COLO668 (cell line): Measurements from ENCODE around the gene AKR1C4.
"Not testable (repeated sequence)": the region's sequence is repeated elsewhere in the genome, so short reads cannot be mapped to it uniquely, and the experiment has no call there.

Source experiments
- DNase-seq: peaks from one replicate; lab custom pipeline; 2025; ENCODE audit not compliant: unreplicated experiment; lab: John Stamatoyannopoulos, UW

The AKR1C4 gene

GRCh38 chr10:5199398-5199797 is 2.8 kb downstream of the AKR1C4 start:
- DNase-seq = no peak

- no peak for DNase-seq
Measured at GRCh38 chr10:5206799-5207198, 10.2 kb downstream of the AKR1C4 start.

GRCh38 chr10:5209776-5210175 is 13.1 kb downstream of the AKR1C4 start:
- DNase-seq = not testable (repeated sequence)

GRCh38 chr10:5210261-5210660 is 13.6 kb downstream of the AKR1C4 start:
- DNase-seq = not testable (repeated sequence)

GRCh38 chr10:5211696-5212536 is 15.3 kb downstream of the AKR1C4 start:
- DNase-seq = no peak

- no peak for DNase-seq
Measured at GRCh38 chr10:5216801-5217200, 20.2 kb downstream of the AKR1C4 start.

GRCh38 chr10:5219262-5219661 is 22.6 kb downstream of the AKR1C4 start:
- DNase-seq = no peak

GRCh38 chr10:5222942-5223341 is 26.3 kb downstream of the AKR1C4 start:
- not testable (repeated sequence) for DNase-seq

GRCh38 chr10:5229019-5229418 is 32.4 kb downstream of the AKR1C4 start:
- no peak for DNase-seq

- DNase-seq = no peak
Measured at GRCh38 chr10:5233324-5233723, 36.7 kb downstream of the AKR1C4 start.

GRCh38 chr10:5234106-5234860 is 37.6 kb downstream of the AKR1C4 start:
- no peak for DNase-seq

- not testable (repeated sequence) for DNase-seq
Measured at GRCh38 chr10:5237541-5237940, 40.9 kb downstream of the AKR1C4 start.

- DNase-seq = no peak
Measured at GRCh38 chr10:5242585-5242984, 45.9 kb downstream of the AKR1C4 start.

- DNase-seq = no peak
Measured at GRCh38 chr10:5243521-5243987, 46.9 kb downstream of the AKR1C4 start.

- DNase-seq = no peak
Measured at GRCh38 chr10:5252177-5253037, 55.8 kb downstream of the AKR1C4 start.

- DNase-seq = no peak
Measured at GRCh38 chr10:5254488-5254887, 57.9 kb downstream of the AKR1C4 start.

- DNase-seq = not testable (repeated sequence)
Measured at GRCh38 chr10:5257768-5258167, 61.1 kb downstream of the AKR1C4 start.

- no peak for DNase-seq
Measured at GRCh38 chr10:5259132-5259951, 62.7 kb downstream of the AKR1C4 start.

- DNase-seq = no peak
Measured at GRCh38 chr10:5259952-5260578, 63.4 kb downstream of the AKR1C4 start.

GRCh38 chr10:5260828-5261227 is 64.2 kb downstream of the AKR1C4 start:
- peak; percentile 3 for DNase-seq
